AG09309 (cell line): Measurements from ENCODE around the gene ARFGAP2.

Experiments
- DNase-seq: peaks from one replicate; pipeline ENCODE4 v3.0.0-alpha.2; 2010; ENCODE audit warnings: low read depth
- H3K4me3 ChIP-seq: 2 replicates; pipeline ENCODE4 v1.5.1; 2011; ENCODE audit warnings: mild to moderate bottlenecking, low read depth, low read length, moderate library complexity; ENCODE audit not compliant: control insufficient read depth
- TF ChIP-seq, protein P1 (sequence below): IDR thresholded peaks from 2 replicates; pipeline ENCODE4 v1.5.1; 2011; ENCODE audit warnings: mild to moderate bottlenecking, low read depth, low read length, inconsistent platforms; ENCODE audit not compliant: insufficient read depth, control insufficient read depth; ENCODE audit errors: missing control alignments

The ARFGAP2 gene

DNA sequence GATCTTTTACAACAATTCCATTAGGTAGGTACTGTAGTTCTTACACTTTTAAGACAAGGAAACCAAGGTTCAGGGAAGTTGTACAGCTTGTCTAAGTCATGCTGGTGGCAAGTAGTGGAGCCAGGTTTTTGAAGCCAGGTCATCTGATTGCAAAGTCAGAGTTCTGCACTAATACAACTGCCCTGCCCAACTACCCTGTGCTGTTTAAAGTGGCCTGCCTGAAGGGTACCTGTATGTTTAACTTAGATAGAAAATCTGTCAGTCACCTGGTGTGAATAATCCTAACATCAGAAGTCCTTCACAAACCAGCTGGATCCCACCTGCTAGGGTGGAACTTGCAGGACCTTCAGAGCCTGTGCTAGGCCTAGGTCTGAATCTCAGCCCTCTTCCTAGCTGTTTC, 44.2 kb downstream of the ARFGAP2 start:
- no peak for DNase-seq
- H3K4me3 ChIP-seq: no peak overlapping the region
- TF ChIP-seq, protein P1, sequence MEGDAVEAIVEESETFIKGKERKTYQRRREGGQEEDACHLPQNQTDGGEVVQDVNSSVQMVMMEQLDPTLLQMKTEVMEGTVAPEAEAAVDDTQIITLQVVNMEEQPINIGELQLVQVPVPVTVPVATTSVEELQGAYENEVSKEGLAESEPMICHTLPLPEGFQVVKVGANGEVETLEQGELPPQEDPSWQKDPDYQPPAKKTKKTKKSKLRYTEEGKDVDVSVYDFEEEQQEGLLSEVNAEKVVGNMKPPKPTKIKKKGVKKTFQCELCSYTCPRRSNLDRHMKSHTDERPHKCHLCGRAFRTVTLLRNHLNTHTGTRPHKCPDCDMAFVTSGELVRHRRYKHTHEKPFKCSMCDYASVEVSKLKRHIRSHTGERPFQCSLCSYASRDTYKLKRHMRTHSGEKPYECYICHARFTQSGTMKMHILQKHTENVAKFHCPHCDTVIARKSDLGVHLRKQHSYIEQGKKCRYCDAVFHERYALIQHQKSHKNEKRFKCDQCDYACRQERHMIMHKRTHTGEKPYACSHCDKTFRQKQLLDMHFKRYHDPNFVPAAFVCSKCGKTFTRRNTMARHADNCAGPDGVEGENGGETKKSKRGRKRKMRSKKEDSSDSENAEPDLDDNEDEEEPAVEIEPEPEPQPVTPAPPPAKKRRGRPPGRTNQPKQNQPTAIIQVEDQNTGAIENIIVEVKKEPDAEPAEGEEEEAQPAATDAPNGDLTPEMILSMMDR: no peak

DNA sequence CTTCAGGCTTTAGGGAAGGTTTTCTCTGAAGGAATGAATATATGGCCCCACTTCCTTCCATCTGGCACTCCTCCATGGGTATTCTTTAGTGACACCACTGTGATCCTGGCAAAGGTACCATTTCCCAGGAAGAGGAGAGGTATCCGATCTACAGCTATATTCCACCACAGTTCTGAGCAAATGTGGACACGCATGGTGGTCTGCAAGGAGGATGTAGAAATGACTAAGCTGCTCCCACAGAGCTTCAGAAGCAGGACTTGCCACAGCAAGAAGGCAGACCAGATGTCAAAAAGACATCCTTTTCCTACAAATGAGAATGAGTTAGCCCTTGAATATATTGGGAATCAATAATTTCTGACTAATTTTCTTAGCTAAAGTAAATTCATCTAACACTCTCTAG, 45.5 kb downstream of the ARFGAP2 start:
- DNase-seq: no peak
- H3K4me3 ChIP-seq: no peak overlapping the region
- TF ChIP-seq, protein P1: no peak

DNA sequence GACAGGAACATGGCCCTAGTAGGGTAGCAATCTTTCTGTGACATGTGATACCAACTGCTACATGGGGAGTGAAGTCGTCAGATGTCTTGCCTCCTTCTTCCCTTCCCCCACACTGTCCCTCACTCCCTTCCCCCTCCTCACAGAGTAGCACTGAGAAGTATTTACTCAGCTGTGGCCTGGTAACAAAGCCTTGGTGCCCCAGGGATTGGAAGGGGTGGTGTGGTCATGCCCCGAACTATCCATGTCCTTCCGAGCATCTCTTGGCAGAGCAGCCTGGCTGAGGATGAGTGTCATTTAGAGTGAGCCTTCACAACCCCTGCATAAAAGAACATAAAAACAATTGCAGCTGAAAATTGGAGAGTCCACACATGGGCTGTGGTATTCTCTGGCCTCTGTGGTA, 46.1 kb downstream of the ARFGAP2 start:
- DNase-seq: no peak
- H3K4me3 ChIP-seq: no peak overlapping the region
- TF ChIP-seq, protein P1: no peak

DNA sequence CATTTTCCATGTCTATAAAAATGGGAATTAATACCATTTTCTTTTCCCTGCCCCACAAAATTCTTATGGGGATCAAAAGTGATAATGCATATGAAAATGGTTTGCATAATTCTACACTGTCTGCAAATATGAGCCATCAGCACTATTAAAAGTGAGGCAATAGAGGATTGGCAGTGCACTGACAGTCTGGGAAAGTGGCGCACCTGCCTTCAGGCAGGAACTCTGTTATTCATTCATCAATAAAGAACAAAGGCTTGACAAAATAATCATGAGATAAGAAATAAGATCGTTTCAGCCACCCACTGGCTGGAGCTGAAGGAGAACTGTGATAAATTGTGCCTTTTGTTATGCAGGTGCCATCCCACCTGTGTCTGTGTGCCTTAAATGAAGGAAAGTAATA, 49.5 kb downstream of the ARFGAP2 start:
- DNase-seq: no peak
- H3K4me3 ChIP-seq: no peak overlapping the region
- TF ChIP-seq, protein P1: no peak

DNA sequence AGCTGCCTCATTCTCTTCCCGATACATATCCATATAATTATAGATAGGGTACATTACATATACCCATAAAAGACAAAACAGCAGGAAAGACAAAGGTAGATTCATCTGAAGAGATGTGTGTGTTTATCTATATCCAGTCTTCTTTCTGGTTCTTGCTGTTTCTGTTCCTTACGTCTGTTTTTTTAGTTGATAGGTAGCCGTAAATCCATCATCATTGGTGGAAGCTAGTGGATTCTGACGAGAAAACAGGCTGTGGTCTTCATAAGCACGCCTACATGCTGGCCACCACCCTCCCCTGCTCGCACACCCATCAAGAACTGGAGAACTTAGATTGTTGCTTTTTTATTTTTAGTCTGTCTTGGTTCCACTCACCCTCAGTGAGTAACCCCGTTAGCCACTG, 51.6 kb downstream of the ARFGAP2 start:
- DNase-seq: no peak
- TF ChIP-seq, protein P1: no peak
- H3K4me3 ChIP-seq: no peak overlapping the region

DNA sequence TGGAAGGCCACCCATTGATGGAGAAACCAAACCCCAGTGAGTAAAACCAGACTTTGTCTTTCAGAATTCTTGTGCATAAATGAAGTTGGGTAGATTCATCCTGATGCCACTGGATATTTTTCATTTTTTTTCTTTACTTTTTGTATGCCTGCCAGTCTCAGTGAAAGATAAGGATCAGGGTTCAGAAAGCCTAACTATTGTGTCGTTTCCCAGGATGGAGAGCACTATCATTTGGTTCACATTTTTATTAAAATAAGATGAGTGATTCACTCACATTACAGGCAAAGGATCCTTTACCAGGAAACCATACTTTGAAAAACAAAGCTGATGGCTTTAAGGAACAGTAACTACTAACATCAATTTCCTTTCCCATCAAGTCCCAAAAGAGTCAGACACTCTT, 52.0 kb downstream of the ARFGAP2 start:
- TF ChIP-seq, protein P1: no peak
- H3K4me3 ChIP-seq: no peak overlapping the region

DNA sequence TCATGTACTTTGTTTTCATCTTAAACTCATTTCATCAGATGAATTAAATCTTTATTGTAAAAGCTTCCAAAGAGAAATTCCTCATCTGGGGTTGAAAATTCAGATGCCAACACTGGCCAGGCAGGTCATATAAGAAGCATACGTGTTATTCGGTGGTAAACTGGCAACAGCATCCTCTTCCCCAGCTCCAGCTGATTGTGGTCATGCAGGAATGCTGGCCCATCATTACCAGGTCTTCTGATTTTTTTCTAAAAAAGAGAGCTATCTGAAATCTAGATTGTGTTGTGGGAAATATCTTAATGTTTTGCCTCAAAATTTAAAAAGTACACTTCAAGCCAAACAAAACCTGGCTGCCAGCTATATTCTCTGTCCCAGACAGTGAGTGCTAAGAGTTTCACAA, 53.6 kb downstream of the ARFGAP2 start:
- TF ChIP-seq, protein P1: no peak
- no peak for DNase-seq
- H3K4me3 ChIP-seq: no peak overlapping the region

More for the DNA sequence above, 52.0 kb downstream of the ARFGAP2 start:
- DNase-seq: no peak
